Neutrophil (primary cell): ENCODE results near the gene ARHGAP19.

ENCODE experiments used
- H3K27ac ChIP-seq: fragments of 200-600 bp; sonication (generic); 2 replicates; pipeline ENCODE4 v1.5.1; 2016; ENCODE audit warnings: mild to moderate bottlenecking, moderate library complexity
- H3K27me3 ChIP-seq: fragments of 200-600 bp; sonication (generic); 2 replicates; pipeline ENCODE4 v1.6.0; 2016; ENCODE audit warnings: mild to moderate bottlenecking
- H3K36me3 ChIP-seq: fragments of 200-600 bp; sonication (generic); 2 replicates; pipeline ENCODE4 v1.5.1; 2017
- H3K4me1 ChIP-seq, 2 experiments: fragments of 200-600 bp in 1 of 2; sonication (generic) in 1 of 2; 1 replicate in 1 of 2; 2 replicates in 1 of 2; pipeline versions ENCODE4 v1.5.1 to v1.6.1; 2013 to 2016; ENCODE audit warnings: low read depth in 1 of 2, low read length in 1 of 2, mild to moderate bottlenecking in 1 of 2, moderate library complexity in 1 of 2; ENCODE audit not compliant: control insufficient read depth in 1 of 2, insufficient read depth in 1 of 2
- H3K4me3 ChIP-seq, 2 experiments: fragments of 200-600 bp in 1 of 2; sonication (generic) in 1 of 2; 1 replicate in 1 of 2; 2 replicates in 1 of 2; pipeline ENCODE4 v1.5.1; 2013 to 2016; ENCODE audit warnings: low read depth in 1 of 2, low read length in 1 of 2, mild to moderate bottlenecking in 1 of 2, moderate library complexity in 1 of 2
- H3K9me3 ChIP-seq: fragments of 200-600 bp; sonication (generic); 2 replicates; pipeline ENCODE4 v1.5.1; 2016
- CTCF ChIP-seq: fragments of 200-600 bp; sonication (generic); IDR thresholded peaks from 2 replicates; pipeline ENCODE4 v1.5.1; 2016; ENCODE audit warnings: antibody characterized with exemption

ARHGAP19 gene

GRCh38 chr10:97332591-97333350, 40.3 kb upstream of the ARHGAP19 start:
- H3K27me3 ChIP-seq = no peaks in the 10 kb centered on the region
- TF ChIP-seq CTCF = no peak
- H3K36me3 ChIP-seq = peaks cover 56% of the 10 kb centered on the region
- peak overlapping the region; percentile 99 for H3K27ac ChIP-seq
- peaks cover 62 to 70% of the 10 kb centered on the region in 2 experiments for H3K4me1 ChIP-seq
- H3K4me3 ChIP-seq = peak overlapping the region; percentile 88 to 89
- H3K9me3 ChIP-seq = no peaks in the 10 kb centered on the region

GRCh38 chr10:97331153-97331703, 38.8 kb upstream of the ARHGAP19 start:
- Histone ChIP-seq H3K4me3 (peak overlapping the region; percentile 88 to 89), H3K9me3 (no peaks in the 10 kb centered on the region), H3K27me3 (no peaks in the 10 kb centered on the region), H3K4me1 (peaks cover 62 to 70% of the 10 kb centered on the region in 2 experiments), H3K27ac (peak overlapping the region; percentile 99), H3K36me3 (peaks cover 72% of the 10 kb centered on the region)
- TF ChIP-seq CTCF = no peak

GRCh38 chr10:97329766-97330165, 37.3 kb upstream of the ARHGAP19 start:
- Histone ChIP-seq H3K36me3 (peaks cover 85% of the 10 kb centered on the region), H3K27ac (peak overlapping the region; percentile 99), H3K9me3 (no peaks in the 10 kb centered on the region), H3K4me3 (peak overlapping the region; percentile 88 to 89), H3K4me1 (peaks cover 67 to 74% of the 10 kb centered on the region in 2 experiments), H3K27me3 (no peaks in the 10 kb centered on the region)
- TF ChIP-seq CTCF = no peak

GRCh38 chr10:97328646-97329453, 36.4 kb upstream of the ARHGAP19 start:
- H3K27ac ChIP-seq = peak overlapping the region; percentile 99
- TF ChIP-seq CTCF = no peak
- H3K4me3 ChIP-seq = peak overlapping the region; percentile 88 to 89
- H3K4me1 ChIP-seq = peaks cover 75 to 79% of the 10 kb centered on the region in 2 experiments
- no peaks in the 10 kb centered on the region for H3K27me3 ChIP-seq
- no peaks in the 10 kb centered on the region for H3K9me3 ChIP-seq
- peaks cover 90% of the 10 kb centered on the region for H3K36me3 ChIP-seq

- Histone ChIP-seq H3K4me3 (peak overlapping the region; percentile 28 to 88), H3K27me3 (no peaks in the 10 kb centered on the region), H3K9me3 (no peaks in the 10 kb centered on the region), H3K4me1 (peaks cover 87 to 91% of the 10 kb centered on the region in 2 experiments), H3K36me3 (peaks cover 92% of the 10 kb centered on the region), H3K27ac (peak overlapping the region; percentile 99)
- no peak for TF ChIP-seq CTCF
These were observed 35.2 kb upstream of the ARHGAP19 start for GRCh38 chr10:97327348-97328294.
